GM19463 (cell line): Measurements from ENCODE around the gene STPG3.
A peak's percentile ranks its signal among the peaks of the same experiment; 100 is the strongest.

Experiments
- ATAC-seq: cut with Tn5 transposase; IDR thresholded peaks from one replicate; pipeline ENCODE4 v1.9.1; 2021; ENCODE audit warnings: mild to moderate bottlenecking, moderate library complexity; ENCODE audit not compliant: unreplicated experiment

Gene STPG3

DNA sequence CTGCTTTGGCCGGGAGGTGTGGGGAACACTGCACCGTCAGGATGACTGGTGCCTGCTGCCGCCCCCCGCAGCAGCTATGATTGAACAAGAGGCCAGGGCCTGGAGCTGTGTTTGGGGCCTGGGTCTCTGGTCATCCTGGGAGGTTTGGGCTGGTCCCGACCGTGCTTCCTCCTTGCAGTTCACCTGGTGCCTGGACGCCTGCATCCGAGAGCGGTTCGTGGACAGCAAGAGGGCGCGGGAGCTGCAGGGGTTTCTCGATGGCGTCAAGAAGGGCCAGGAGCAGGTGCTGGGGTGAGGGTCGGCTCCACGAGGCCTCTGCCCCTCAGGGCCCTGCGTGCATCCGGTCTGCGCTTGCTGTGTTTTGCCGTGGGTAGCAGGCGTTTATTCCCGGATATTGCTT is 13.0 kb downstream of the STPG3 start:
- ATAC-seq, result no peak

DNA sequence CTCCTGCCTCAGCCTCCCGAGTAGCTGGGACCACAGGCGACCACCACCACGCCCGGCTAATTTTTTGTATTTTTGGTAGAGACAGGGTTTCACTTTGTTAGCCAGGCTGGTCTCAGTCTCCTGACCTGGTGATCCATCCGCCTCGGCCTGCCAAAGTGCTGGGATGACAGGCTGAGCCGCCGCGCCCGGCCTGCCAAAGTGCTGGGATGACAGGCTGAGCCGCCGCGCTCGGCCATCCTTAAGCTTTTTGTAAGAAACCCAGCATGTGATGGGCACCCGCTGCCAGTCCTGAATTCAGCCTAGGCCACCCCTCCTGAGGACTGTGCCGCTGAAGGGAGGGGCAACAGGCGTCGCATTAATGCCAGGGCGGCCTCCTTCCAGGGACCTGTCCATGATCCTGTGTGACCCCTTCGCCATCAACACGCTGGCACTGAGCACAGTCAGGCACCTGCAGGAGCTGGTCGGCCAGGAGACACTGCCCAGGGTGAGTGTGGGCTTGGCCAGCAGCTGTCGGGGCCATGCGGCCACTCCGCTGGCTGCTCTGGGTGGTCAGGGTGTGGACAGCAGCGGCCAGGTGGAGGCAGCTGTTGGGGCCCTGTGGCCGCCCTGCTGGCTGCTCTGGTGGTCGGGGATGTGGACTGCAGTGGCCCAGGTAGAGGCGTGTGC is 14.5 kb downstream of the STPG3 start:
- no peak for ATAC-seq

DNA sequence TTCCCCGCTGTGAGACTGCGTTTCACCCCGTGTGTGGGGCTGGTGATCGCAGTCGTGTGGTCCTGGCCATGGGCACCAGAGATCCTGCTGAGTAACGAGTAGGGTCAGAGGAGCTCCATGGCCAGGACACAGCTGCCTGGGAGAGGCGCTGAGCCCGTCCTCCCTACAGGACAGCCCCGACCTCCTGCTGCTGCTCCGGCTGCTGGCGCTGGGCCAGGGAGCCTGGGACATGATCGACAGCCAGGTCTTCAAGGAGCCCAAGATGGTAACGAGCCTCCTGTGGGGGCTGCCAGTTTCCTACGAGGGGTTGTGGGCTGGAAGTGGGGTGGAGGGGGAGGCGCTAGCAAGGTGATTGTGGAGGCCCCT is 15.1 kb downstream of the STPG3 start:
- no peak for ATAC-seq

DNA sequence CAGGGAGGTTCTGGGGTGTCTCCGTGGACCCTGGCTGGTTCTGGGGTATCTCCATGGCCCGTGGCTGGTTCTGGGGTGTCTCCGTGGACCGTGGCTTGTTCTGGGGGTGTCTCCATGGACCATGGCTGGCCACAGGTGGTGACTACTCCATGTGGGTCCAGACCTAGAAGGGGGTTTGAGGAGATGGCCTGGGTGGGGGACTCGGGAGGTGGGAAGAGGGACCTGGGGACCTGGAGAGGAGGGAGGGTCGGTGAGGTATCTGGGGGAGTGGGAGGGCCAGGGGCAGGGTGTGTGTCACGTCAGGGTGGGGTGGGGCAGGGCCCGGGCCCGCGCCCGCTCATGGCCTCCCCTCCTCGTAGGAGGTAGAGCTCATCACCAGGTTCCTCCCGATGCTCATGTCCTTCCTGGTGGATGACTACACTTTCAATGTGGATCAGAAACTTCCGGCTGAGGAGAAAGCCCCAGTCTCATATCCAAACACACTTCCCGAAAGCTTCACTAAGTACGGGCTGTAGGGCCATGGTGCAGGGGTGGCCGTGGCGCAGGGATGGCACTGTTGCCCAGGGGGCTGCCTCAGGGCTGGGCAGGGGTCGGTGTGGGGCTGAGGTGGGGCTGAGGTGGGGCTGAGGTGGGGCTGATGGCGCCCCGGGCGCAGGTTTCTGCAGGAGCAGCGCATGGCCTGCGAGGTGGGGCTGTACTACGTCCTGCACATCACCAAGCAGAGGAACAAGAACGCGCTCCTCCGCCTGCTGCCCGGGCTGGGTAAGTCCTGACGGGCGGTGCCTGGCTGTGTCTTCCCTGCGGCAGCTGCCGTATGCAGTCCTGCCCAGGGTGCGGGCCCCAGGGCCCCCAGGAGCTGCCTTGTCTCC is 15.7 kb downstream of the STPG3 start:
- ATAC-seq, result no peak

DNA sequence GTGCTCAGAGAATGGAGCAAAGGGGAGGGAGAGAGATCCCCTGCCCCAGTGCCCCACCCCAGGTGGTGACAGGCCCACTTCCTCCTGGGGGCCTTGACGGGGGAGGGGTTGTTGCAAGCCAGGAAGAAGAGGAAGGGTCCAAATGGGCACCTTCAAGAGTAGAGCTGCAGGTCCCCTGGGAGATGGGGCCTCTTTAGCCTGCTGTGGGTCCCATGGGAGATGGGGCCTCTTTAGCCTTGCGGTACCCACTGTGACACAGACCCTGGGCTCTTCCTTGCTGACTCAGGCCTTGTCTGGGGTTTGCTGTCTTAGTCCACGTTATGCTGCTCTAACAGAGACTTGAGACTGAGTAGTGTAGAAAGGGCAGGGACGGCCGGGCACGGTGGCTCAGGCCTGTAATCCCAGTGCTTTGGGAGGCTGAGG is 16.9 kb downstream of the STPG3 start:
- no peak for ATAC-seq

DNA sequence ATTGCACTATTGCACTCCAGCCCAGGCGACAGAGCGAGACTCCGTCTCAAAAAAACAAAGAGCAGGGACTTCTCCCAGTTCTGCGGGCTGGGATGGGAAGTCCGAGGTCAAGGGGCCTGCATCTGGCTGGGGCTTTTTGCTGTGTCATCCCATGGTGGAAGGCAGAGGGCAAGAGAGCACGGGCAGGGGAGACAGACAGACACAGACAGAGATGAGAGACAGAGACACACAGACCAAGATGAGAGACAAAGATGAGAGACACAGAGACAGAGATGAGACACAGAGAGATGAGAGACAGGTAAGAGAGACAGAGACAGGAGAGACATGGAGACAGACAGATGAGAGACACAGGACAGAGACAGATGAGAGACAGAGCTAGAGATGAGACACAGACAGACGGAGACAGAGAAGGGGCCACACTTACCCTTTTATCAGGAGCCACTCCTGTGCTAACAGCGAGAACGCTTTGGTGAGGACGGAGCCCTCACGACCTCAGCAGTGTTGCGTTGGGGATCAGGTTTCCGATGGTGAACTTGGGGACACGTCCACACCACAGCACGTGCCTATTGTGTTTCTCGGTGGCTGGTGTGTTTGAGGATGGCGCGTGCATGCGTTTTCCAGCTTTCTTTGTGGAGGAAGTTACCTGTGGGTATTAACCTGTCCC is 17.6 kb downstream of the STPG3 start:
- no peak for ATAC-seq

DNA sequence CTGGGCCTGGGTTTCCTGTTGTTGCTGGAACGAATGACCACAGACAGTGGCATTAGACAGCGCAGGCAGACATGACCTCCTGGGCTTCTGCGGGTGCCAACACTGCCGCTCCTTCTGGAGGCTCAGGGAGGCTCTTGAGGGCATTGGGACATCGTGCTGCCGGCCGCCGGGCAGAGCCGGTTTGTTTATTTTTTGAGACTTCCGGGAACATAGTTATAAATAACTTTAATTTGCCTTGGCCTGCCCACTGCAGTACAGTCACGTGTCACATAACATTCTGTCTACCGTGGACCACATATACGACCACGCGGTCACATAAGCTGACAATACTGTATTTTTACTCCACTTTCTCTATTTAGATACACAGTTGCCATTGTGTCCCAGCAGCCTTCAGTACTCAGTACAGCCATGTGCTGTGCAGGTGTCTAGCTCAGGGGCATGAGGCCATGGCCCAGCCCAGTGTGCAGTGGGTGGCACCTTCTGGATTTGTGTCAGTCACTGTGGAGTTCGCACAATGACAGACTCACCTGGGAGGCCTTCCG is 18.2 kb downstream of the STPG3 start:
- no peak for ATAC-seq

DNA sequence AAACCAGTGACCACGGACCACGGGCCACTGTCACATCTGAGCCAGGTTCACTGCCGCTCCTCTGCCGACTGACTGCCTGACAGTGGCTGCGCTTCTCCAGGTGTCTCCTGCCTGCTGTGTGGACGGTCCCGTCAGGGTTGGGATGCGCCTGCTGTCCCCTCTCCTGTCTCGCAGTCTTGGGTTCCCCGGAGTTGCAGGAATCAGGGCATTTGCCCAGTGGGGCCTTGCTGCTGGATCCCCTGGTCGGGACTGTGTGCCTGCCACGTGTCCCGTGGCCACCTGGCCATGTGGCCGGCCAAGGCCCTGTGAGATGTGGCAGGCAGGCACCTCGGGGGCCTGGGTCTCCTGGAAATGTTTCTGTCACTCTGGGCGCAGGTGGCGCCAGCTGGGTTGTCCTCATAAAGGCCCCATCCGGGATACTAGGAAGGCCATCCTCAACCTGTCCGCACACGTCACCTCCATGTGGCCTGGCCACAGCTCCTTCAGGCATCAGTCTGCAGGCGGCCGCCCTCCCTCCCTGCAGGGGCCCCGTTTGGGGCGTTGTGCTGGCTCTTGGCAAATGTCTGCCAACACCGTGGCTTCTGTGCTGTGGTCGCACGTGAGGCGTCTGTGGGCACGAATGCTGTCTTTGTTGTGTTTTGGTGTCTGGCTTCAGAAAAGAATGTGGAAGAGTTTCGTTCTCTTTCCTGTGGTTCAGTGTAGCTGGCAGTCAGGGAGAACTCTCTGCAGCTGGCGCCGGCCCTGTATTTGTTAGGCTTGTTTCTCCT is 20.0 kb downstream of the STPG3 start:
- ATAC-seq, result no peak

DNA sequence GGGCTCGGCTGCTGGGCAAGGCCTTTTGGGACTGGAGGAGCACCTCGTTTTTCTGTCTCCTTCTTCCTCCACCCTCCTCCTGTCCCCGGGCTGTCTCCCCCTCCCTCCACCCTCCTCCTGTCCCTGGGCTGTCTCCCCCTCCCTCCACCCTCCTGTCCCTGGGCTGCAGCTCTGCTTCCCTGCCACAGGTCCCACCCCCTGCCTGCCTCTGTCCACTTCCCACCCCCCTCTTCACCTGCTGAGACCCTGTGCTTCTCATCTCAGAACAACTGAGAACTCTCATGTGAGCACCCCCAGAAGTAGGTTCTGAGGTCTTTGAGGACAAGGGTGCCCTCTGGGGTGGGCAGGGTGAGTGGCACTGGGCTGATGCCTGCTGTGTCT is 20.6 kb downstream of the STPG3 start:
- ATAC-seq, result no peak

DNA sequence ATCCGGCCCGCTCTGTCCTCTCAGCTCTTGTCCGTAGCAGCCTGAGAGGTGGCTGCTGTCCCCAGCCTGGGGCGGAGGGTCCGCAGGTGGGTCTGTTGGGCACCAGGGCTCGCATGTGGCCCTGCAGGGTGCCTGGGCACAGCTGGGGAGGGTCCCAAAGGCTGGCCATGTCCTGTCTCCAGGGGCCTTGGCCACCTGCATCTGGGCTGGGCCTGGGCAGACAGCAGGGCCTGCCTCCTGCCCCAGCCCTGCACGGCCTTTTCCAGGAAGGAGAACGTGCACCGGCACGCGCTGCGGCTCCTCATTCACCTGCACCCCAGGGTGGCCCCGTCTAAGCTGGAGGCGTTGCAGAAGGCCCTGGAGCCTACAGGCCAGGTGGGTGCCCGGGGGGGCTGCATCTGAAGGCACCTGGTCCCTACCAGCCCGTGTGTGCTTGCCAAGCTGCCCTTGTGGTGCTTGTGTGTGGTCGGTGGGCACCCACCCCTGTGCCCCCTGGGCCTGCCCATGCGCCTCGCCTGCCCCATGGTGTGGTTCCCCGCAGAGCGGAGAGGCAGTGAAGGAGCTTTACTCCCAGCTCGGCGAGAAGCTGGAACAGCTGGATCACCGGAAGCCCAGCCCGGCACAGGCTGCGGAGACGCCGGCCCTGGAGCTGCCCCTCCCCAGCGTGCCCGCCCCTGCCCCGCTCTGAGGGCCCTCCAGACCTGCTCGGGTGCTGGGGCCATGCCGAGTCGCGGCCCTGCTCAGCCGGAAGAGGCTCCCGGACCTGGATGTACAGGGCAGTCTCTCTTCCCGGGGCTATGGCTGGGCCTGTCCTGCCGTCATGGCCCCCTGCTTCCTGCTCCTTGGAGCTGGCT is 21.4 kb downstream of the STPG3 start:
- no peak for ATAC-seq

DNA sequence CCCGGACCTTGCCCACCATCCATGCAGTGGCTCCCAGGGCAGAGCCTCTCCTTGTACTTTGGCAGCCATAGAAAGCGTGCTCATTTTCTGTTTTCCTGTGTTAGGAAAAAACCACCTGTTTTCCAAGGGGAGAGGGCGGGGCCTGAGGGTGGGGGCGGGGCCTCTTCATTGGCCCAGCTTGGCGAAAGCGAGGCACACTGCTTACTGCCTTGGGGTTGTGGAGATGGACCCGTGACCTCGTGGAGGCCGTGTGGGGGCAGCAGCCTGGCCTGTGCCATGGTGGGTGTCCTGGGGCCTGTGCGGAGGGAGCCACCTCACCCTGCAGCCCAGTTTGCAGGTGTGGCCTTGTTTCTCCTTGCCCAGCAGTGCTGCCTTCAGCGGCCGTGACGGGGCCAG is 22.0 kb downstream of the STPG3 start:
- no peak for ATAC-seq

DNA sequence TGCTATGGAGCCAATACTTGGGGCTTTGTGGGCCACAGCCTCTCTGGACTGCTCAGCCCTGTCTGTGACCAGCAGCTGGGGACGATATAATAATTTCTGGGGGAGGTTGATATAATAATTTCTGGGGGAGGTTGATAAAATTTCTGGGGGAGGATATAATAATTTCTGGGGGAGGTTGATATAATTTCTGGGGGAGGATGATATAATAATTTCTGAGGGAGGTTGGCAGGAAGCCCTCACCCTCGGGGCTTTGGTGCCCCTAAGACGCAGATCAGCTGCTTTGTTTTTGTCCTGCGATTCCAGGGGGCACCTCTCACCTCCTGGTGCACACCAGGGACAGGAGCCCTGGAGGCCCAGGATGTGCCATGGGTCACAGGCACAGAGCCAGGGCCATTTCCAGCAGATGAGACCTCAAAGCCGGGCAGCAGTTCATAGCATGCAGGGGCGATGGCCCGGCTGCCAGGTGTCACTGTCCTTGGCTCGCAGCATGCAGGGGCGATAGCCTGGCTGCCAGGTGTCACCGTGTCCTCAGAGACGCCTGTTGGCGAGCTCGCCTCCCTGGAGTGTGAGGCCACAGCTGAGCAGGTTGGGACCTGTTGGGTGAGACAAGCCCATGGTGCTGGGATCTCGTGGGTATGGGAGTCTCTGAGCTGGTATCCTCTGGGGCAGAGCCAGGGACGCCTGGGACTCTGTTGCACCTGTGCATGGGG is 22.7 kb downstream of the STPG3 start:
- ATAC-seq, result no peak

DNA sequence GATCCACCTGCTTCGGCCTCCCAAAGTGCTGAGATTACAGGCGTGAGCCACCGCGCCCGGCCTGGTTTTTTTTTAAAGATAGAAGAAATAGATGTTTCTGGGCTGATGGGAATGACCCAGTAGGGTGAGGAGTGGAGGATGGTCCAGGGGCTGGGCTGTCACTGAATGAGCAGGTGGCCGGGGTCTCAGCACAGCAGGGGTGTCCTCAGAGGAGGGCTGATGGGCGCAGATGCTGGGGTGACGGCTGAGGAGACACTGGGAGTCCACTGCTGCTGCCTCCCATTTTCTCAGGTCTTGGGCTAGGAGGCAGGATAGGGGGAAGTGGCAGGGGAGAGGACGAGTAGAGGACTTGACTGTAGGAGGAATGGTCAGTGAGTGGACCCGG is 24.1 kb downstream of the STPG3 start:
- no peak for ATAC-seq

DNA sequence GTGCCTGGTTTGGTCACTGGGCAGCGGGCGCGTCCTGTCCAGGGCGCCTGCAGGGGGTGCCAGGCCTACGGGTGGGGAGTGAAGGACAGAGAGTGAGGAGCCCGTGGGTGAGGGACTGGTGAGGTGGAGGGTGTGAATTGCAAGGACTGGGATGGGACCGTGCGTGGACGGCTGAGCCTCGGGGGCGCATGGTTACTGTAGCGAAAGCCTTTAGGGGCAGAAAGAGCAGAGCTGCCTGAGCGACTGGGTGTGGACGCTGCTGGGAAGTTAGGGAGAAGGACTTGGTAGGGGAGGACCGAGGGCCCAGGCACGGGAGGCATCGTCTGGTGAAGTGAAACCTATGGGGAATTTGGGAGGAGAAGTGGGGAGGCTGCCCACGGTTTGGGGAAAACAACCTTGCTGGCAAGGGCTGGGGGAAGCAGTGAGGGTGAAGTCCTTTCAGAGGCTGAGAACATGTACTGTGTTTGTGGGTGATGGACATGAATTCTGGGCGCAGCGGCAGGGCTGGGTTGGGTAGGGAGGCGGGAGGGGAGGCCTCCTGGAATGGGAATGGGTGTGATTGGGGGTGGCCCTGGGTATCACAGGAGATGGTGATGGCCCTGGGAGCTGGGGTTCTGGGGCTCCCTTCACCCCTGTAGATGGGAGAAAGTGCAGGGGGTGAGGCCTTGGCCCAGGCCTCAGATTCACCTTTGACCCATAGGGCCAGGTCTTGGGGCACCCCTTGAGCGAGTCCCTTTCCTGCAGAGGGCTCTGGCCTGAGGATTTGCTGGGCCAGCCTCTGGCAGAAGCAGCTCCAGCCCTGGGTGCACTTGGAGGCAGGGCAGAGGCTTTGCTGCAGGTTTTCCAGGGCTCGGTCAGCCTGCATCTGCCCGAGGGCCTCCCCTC is 24.7 kb downstream of the STPG3 start:
- no peak for ATAC-seq

DNA sequence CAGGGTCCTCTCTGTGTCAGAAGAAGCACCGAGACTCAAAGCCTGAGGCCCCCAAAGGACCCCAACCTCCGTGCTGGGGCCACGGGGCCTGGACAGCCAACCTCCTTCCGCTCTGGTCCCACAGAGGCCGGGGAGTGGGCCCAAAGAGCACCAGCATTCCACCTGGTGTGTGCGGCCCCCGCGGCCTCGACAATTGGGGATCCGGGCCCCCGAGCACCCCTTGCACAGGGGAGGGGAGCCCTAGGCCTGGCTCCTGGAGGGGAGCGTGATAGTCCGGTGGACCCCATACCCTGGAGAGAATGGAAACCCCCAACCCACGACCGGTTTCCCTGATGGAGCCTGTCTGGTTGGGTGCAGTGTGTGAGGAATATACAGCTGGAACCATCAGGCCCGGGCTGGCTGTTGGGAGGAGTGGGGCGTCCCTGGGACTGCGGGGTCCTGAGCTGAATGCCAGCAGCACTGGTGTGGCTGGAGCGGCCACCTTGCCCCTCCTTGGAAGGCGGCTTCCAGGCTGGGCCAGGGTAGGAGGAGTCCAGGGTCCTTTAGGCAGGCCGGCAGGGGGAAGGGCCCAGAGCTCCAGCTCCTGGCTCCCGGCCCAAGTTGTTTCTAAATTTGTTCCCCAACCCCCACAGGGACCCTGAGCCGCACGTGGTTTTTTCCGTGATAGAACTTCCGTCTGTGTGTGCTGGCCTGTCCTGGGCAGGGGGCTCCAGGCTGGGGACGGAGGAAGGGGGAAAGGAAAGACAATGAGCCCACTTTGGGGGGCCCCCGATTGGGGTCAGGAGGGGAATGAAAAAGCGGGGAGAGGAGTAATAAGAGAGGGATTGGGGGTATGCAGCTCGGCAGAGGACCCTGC is 25.6 kb downstream of the STPG3 start:
- ATAC-seq, result no peak

DNA sequence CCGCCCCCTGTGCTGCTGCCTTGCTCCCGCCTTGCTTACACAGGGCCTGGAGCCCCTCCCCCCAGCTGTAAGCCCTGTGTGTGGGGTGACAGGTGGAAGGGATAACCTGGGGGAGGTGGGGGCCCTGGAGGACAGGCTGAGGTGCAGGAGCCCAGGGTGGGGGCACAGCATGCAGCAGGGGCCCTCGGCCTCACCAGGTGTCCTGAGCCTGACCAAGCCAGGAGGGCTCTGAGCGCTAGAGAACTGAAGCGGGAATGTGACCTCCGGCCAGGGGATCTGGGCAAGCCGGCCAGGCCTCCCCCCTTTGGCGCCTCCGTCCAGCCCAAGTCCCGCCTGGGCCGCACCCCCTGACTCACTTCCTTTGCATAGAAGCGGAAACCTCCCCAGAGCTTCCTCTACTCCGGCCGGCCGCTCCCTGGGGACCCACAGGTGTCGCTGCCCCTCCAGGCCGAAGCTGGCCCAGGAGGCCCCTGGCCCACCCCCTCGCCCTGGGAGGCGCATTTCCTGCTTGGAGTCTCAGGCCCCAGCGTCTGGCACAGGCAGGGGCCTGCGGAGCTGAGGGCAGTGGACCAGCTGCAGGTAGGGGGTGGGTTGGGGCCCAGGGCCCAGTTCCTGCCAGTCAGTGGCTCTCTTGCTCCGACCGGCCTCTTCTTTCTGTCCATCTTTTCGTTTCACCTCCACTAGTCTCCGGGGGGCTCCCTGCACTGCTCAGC is 26.4 kb downstream of the STPG3 start, which contains the start of gene TOR4A:
Gene TOR4A (plus strand): TSS at position 398 of the 713 bp plus-strand sequence. CDS start 964 bp downstream, outside the sequence.
- peak; percentile 84 for ATAC-seq
